Measurements from ENCODE around the gene DRICH1.
"Not testable (repeated sequence)": the region's sequence is repeated elsewhere in the genome, so short reads cannot be mapped to it uniquely, and the experiment has no call there.

The DRICH1 gene

GRCh38 chr22:23632178-23632577 lies at the start of gene DRICH1:
Gene DRICH1, minus strand, starts transcription at chr22:23632321. Its CDS starts 298 bp downstream, at chr22:23632023.
- no peak for DNase-seq (ENCODE audit: low read depth in 2 of 2)

GRCh38 chr22:23681026-23681809 lies 49.1 kb upstream of the DRICH1 start:
- no peak for DNase-seq (ENCODE audit: low read depth in 2 of 2)

- DNase-seq (ENCODE audit: low read depth in 2 of 2), result no peak
Observed at GRCh38 chr22:23678133-23678532, 46.0 kb upstream of the DRICH1 start.

- DNase-seq (ENCODE audit: low read depth in 2 of 2), result no peak
Observed at GRCh38 chr22:23677701-23677995, 45.5 kb upstream of the DRICH1 start.

- DNase-seq (ENCODE audit: low read depth in 2 of 2), result not testable (repeated sequence)
Observed at GRCh38 chr22:23676841-23677700, 45.0 kb upstream of the DRICH1 start.

- DNase-seq (ENCODE audit: low read depth in 2 of 2), result no peak
Observed at GRCh38 chr22:23675502-23676415, 43.6 kb upstream of the DRICH1 start.

GRCh38 chr22:23674886-23675501 lies 42.9 kb upstream of the DRICH1 start:
- DNase-seq (ENCODE audit: low read depth in 2 of 2), result not testable (repeated sequence)

- no peak for DNase-seq (ENCODE audit: low read depth in 2 of 2)
Observed at GRCh38 chr22:23673826-23674690, 41.9 kb upstream of the DRICH1 start.

- no peak for DNase-seq (ENCODE audit: low read depth in 2 of 2)
Observed at GRCh38 chr22:23673050-23673620, 41.0 kb upstream of the DRICH1 start.

- not testable (repeated sequence) for DNase-seq (ENCODE audit: low read depth in 2 of 2)
Observed at GRCh38 chr22:23672307-23673049, 40.4 kb upstream of the DRICH1 start.

GRCh38 chr22:23671387-23671786 lies 39.3 kb upstream of the DRICH1 start:
- DNase-seq (ENCODE audit: low read depth in 2 of 2), result not testable (repeated sequence)

- no peak for DNase-seq (ENCODE audit: low read depth in 2 of 2)
Observed at GRCh38 chr22:23670378-23671295, 38.5 kb upstream of the DRICH1 start.

GRCh38 chr22:23660381-23660780 lies 28.3 kb upstream of the DRICH1 start:
- not testable (repeated sequence) for DNase-seq (ENCODE audit: low read depth in 2 of 2)

GRCh38 chr22:23657727-23658126 lies 25.6 kb upstream of the DRICH1 start:
- DNase-seq (ENCODE audit: low read depth in 2 of 2), result no peak

- no peak for DNase-seq (ENCODE audit: low read depth in 2 of 2)
Observed at GRCh38 chr22:23655891-23656475, 23.9 kb upstream of the DRICH1 start.

GRCh38 chr22:23652711-23653110 lies 20.6 kb upstream of the DRICH1 start:
- no peak for DNase-seq (ENCODE audit: low read depth in 2 of 2)

- no peak for DNase-seq (ENCODE audit: low read depth in 2 of 2)
Observed at GRCh38 chr22:23652286-23652685, 20.2 kb upstream of the DRICH1 start.

- no peak for DNase-seq (ENCODE audit: low read depth in 2 of 2)
Observed at GRCh38 chr22:23651676-23652075, 19.6 kb upstream of the DRICH1 start.

Data from fibroblast of skin of left quadriceps (primary cell).